HG02642 (cell line): ENCODE measurements around the gene DNAJC12.
"Not testable (repeated sequence)": the region's sequence is repeated elsewhere in the genome, so short reads cannot be mapped to it uniquely, and the experiment has no call there.

ENCODE experiments used
- ATAC-seq: cut with Tn5 transposase; IDR thresholded peaks from one replicate; pipeline ENCODE4 v1.9.1; 2021; ENCODE audit warnings: mild to moderate bottlenecking; ENCODE audit not compliant: unreplicated experiment, poor library complexity

Gene DNAJC12

DNA sequence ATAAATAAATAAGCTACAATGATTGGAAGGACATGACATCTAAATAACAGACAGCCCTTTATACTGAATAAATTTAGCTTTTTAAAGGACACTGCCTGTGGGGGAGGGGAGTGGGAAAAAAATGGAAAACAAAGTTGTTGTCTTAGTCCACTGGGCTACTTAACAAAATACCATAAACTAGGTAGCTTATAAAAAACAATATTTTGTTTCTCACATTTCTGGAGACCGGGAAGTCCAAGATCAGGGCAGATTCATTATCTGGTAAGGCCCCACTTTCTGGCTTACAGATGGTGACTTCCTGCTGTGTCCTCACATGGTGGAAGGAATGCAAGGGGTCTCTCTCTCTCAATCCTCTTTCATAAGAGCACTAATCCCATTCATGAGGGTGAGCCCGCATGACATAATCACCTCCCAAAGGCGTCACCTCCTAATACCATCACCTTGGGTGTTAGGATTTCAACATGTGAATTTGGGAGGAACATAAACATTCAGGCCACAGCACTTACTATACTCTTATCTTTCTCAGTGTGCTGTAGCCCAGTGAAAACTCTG lies 43.0 kb downstream of the DNAJC12 start:
- ATAC-seq: no peak

DNA sequence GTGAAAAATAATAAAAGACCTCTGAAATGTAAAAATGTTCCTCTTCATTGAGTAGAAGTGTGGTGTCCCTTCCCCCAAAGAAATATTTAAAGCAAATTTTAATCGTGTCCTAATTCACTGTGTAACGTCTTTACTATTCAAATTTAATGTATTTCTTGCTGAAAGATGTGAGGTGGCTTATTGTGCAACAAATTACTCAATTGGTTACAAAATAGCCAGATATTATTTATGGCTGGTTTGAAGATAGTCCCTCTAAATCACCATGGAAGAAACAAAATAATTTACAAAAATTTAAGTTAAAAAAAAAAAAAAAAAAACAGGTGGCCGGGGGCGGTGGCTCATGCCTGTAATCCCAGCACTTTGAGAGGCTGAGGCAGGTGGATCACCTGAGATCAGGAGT lies 43.7 kb downstream of the DNAJC12 start:
- no peak for ATAC-seq

DNA sequence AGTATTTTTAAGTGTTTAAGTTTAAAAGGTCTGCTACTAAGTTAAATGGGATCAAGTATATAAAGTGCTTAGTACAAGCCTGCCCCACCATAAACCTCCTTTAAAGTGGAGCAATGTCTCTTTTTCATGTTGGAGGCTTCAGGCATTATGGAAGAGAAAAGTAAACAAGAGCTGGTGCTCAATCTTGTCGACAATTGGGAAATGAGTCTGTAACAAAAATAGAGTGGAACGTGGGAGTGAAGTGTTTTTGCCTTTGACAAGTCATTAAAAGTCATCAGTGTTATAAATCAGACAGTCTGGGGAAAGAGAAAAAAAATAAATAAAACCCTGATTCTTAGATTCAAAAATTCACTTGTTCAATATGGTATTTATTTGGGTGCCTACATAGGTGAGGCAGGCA lies 44.7 kb downstream of the DNAJC12 start:
- no peak for ATAC-seq

DNA sequence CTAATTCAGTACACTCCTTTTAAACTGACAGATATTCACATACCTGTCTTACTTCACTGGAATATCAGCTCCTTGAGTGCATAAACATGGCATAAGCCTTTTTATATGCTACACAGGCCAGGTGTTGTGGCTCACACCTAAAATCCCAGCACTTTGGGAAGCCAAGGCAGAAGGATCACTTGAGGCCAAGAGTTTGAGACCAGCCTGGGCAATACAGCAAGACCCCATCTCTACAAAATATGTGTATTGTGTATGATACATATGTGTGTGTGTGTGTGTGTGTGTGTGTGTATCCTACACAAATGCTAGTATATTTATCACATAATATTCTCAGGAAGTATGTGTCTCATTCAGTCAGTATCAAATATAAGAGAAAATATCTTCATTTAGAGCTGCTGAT lies 45.3 kb downstream of the DNAJC12 start:
- ATAC-seq: no peak

DNA sequence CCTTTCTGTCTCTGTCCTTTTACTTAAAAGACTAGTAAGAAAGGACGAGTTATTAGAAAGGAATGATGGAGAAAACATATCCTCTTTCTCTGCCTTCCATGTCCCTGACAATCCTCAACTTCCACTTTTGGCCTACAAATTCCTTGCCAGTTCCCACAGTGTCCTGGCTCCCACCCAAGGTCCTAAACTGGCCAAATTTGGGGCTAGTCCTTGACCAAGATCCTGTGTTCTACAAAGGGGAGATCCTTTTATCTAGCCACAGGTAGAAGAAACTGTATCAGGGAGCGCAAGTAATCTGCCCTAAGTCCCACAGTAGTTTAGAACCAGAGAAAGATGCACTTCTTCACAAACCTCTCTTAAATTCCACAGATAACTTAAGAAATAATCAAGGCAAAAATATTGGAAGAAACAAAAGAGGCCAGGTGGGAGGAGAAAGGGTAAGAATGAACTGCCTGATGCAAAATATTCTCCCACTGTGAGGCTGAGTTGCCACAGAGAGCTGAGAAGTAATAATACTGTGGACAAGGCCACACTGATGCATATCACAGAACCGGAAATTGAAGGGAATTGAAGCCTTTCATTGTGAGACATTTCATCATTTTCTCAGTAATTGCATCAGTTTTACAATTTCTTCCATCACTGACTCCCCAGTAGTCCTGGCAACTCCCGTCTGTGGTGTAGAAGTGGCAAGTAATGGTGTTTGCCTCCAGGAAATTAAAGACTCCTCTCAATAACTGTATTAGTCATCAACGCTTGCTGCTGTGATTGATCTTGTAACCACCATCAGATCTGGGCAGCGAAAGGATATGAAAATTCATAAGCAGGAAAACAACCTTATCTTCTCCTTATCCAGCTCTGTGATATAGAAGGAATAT lies 47.2 kb downstream of the DNAJC12 start:
- ATAC-seq: no peak

DNA sequence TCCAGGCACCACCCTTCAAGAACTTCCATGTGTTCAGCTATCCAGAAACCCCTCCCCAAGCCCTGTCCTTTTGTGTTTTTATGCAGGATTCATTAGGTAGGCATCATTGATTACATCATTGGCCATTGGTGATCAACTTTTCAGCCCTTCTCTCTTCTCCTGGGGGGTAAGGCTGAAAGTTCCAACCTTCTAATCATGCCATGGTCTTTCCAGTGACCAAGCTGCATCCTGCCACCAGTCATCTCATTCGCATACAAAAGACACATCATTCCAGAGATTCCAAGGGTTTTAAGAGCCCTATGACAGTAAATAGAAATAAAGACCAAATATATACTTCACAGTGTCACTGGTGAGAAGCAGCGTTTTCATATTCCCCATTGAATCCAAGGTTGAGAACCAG lies 48.2 kb downstream of the DNAJC12 start:
- no peak for ATAC-seq

DNA sequence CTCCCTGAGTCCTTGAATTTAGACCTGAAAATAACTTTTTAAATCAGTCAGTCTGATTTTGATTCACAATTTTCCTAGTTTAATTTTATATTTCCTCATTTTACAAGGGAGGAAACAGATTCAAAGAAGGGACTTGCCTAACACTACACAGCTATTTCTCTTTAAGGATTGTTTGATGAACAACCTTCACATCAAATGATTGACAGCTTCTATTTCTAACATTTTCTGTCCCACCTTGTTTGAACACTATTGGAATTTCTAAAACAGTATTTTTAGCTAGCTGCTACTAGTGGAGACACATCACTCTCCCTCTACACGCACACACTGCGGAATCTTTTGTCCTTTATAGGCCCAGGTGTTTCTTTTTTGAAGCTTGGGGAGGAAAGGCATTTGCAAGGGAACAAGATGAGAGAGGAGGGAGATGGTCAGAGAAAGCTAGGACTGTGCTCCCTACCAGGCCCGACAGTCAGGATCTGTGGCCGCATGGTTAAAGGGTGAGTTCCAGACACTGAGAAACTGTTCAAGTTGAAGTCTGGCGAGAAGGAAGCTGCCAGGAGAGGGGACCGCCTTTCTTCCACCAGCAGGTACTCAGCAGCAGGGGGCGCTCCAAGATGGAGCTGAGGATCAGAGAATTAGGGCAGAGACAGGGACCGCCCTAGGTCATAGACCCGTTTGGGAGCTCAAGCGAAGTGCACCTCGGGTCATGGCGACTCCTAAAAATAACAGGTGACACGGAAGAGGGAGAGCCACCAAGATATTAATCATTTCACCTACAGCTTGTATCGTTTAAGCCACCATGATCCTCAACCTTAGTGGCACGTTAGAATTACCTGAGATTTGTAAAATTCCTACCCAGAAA lies 49.7 kb downstream of the DNAJC12 start:
- ATAC-seq: peak; percentile 83

DNA sequence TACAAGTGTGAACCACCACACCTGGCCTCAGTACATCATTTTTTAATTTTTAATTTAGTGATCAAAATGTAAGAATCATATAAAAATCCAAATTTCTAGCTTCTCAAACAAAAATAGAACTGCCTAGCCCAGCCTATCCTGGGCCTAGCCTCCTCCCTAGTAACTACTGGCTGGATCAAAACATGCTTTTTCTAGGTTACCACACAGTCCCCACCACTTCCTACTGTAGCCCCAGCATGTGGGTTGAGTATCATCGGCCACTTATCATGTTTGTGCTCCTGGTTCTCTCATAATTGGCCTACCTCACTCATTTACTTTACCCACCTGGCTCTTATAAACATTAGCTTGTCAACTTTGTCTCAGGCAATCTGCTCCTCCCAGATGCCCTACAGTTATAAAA lies 52.9 kb downstream of the DNAJC12 start:
- no peak for ATAC-seq

DNA sequence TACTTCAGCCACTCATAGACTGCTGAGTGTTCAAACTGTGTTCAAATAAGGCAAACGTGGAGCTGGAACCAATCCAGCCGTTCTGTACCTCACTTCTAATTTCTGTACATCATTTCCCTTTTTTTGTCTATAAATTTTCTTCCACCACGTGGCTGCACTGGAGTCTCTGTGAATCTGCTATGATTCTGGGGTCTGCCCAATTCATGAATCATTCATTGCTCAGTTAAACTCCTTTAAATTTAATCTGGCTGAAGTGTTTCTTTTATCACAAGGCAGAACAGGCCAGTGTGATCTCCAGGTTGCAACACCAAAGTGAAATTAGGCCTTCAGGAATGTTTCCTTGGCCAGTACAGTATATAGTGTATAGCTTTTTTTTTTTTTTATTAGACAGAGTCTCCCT lies 53.5 kb downstream of the DNAJC12 start:
- no peak for ATAC-seq

DNA sequence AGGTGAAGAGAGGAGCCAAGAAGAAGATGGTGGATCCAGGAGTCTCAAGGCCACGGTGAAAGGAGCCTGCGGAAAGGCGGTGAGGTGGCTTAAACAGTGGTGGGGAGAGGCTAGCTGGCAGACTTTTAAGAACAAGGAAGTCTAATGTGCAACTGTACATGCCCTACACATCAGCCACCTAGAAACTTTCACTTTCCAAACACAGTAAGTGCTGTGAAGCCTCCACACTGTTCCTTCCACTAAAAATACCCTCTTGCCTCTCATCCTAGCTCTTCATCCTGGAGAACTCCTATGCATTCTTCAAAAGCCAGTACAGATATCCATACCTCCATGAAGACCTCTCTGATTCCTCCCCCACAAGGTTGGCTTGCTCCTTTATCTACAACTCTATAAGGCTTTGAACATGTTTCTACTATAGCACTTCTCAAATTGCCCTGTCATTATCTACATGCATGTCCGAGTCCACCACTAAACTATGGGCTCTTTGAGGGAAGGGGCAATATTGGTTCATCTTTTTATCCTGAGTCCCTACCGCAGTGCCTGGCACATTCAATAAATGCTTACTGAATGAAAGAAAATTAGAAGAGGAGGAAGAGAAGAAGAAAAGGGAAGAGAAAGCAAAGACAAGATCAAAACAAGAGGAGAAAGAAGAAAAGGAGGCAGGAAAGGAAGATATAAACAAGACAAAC lies 54.2 kb downstream of the DNAJC12 start:
- ATAC-seq: no peak

DNA sequence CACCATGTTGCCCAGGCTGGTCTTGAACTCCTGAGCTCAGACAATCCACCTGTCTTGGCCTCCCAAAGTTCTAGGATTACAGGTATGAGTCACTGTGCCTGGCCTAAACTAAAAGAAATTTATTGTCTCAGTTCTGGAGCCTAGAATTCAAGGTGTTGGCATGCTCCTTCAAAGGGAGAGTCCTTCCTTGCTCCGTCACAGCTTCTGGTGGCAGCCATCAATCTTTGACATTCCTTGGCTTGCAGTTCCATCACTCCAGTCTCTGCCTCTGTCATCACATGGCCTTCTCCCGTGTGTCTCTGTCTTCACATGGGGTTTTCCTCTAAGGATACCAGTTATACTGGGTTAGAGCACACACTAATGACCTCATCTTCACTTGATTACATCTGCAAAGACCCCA lies 55.5 kb downstream of the DNAJC12 start:
- no peak for ATAC-seq

DNA sequence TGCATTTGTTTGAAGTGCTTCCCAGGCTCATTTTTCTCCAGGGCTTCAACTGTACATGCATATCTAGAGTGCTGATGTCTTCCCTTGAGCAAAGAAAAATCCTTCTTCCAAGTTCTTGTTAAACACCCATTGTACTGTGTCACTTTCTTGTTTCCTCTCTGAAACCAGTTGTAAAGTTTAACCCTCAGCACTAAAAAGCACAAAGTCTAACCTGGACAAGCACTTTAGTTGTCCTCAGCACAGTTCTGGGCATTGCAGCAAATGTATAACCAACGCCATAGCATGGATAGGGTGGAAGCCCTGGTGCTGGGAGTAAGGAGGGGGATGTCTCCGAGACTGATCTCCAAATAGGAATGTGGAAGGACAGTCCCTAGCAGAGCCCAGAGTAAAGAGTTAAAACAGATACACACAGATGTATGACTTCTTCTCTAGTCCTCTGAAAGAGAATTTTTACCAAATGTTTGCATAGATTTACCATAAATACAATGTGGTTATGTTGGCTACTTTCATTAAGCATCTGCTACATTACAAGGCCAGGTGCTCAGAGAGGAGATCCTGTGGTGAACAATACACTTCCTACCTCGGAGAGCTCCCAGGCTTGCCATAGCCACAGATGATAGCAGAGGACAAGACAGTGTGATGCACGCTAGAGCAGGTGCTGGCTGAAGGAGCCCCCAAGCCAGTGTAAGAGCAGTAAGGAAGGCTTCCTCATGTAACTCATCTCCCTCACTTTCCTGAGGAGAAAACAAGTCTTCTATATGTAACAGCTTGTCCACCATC lies 57.0 kb downstream of the DNAJC12 start:
- ATAC-seq: peak; percentile 87

DNA sequence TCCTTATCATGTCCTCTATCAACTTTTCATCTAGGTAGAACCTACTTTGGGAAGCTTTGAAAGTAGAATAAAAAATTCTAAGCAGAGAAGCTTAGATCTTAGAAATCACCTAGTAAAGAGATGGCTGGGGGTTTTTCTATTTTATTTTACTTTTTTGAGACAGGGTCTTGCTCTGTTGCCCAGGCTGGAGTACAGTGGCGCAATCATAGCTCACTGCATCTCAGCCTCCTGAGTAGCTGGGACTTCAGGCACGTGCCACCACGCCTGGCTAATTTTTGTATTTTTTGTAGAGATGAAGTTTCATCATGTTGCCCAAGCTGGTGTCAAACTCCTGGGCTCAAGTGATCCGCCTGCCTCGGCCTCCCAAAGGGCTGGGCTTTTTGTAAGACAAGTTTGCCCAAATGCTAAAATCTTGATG lies 57.8 kb downstream of the DNAJC12 start:
- not testable (repeated sequence) for ATAC-seq

DNA sequence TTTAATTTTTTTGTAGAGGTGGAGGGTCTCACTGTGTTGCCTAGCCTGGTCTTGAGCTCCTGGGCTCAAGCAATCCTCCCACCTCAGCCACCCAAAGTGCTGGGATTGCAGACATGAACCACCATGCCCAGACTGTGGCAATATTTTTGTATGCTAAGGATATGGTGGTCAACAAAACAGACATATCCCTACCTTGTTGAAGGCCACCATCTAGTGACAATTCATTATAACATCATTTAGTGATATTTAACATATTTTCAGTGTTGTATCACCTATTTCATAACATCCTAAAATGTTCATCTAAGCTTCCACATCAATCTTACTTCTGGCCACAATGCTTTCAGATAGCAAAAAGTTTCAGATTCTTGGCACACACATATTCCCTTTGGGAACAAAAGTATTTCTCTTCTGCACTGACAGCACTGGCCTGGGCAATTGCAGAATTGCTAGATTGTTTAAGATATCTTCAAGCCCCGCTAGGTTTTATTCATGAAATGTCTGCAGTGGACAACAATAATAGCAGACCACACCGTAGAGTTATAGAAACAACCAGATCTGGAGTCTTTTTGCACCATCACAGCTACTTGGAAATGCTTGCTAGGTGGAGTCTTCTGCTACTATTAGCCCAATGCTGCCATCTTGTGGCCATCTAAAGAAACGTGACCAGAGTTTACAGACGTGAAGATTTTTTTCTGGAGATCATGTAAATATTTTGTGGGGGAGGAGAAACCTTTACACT lies 58.4 kb downstream of the DNAJC12 start:
- ATAC-seq: peak; percentile 50

DNA sequence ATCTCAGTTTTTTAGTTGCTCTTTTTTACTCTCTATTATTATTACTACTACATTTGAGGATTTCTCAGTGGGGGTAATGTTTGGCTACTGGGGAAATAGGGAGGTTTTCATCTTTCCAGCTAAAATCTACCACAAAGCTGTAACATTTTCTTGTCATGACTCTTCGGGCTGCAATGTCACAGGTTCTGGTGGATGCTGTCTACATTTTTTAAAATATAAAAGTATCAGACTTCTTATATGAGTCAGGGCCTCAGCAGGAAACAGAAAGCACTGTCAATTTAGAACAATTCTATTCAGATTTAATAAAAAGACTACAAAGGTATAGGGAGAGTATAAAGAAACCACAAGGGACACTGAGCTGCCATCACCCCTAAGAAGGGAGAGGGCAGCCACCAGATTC lies 61.6 kb downstream of the DNAJC12 start:
- ATAC-seq: no peak

DNA sequence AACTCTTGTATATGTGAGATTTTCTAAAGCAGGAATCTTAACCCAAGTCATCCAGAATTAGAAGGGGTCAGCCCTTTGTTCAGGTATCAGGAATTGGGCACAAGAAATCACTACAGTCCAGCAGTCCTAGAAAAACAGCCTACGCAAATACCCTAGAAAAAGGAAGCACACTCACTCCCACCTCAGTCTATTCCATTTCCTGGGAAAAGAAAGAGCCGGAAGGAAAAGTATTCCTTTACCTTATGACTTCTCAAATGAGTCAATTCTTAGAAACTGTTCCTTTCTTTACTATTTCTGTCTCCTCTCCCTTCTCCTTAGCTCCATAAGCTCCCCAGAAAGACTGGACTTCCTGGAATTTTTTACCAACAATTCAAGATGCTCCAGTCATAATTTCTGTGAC lies 62.7 kb downstream of the DNAJC12 start:
- no peak for ATAC-seq

DNA sequence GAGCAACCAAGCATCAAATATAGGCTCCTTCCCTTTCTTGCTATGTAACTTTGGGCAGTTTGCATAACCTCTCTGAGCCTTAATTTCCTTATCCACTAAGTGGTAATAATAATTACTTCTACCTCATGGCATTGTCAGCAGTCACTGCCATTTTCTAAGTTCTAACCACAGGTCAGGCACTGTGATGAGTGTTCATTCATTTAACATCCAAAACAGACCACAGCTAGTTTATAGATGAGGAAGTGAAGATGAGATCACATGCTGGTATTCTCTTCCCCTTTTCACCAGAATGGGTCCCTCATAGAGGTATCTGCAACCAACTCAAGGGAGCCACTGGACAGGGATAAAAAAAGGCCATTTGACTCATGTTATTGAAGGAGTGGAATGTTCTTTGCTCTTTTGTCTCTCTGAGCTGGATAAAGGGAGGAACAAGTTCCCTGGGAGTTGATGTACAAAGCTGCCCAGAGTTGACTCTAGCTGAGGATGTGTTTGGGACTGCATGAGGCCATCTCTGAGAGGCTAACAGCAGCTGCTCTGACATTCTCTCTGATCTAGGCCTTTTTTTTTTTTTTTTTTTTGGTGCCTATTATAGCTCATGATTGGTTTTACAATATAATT lies 65.0 kb downstream of the DNAJC12 start:
- ATAC-seq: peak; percentile 96

DNA sequence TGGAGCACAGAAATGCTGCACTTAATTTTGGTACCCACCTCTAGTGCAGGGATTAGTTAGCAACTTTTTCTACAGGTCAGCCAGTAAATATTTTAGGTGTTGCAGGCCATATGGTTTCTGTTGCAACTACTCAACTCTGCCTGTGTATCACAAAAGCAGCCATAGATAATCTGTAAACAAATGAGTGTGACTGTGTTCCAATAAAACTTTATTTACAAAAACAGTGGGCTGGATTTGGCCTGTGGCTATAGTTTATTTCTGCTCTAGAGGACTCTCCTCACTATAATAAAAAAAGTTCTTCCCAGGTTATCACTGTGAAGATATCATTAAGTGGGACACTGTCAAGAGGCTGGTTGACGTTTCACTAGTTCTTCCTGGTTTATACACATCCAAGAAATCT lies 65.8 kb downstream of the DNAJC12 start:
- no peak for ATAC-seq

DNA sequence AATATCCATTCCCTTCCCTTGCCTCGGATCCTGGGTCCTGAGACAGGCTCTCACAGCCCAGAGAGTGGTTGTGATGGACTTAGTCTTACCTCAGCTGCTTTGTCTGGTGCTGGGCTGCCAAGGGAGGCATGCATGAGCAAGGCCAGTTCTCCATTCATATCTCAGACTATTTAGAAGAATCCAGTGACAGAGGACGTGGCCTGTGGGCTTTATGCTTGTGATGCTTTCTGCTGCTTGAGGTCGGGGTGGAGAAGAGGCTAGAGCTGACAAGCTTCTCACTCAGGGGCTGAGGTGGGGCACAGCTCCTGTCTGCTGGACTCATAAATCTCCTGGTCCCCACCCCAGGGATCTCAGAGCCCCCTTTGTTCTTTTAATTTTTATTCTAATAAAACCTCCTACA lies 66.8 kb downstream of the DNAJC12 start:
- peak; percentile 9 for ATAC-seq
